Measurements from ENCODE around the gene CHCHD4. TPM values are rescaled to one million over a fixed set of nuclear protein-coding genes. Genes with fewer than 3 reads are reported as not detected.
"Not testable (repeated sequence)": the region's sequence is repeated elsewhere in the genome, so short reads cannot be mapped to it uniquely, and the experiment has no call there.

CHCHD4 gene
- total RNA-seq, 1 experiment from 2014 or later, result 26.1 TPM

DNA sequence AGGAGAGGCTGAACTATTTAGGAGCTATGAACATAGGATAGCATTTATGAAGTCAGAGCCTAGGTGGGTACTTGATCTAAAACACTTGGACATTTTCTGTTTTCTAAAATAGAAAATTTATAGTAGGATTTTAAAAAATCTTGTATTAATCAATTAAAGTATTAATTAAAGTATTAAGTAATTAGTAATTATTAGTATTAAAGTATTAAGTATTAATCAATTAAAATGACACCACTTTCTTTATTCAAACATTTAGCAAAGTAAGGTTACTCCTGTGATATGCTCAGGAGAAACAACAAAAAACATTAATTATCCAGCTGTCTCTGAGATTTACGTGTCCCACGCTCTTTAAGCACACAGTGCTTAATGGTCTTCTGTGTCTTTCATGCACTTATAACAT lies 32.2 kb downstream of the CHCHD4 start:
- in situ Hi-C loops (cut with HindIII; ENCODE audit: low sequenced_read_pairs), result no loop called here
- no peak for DNase-seq (ENCODE audit: low spot score)

DNA sequence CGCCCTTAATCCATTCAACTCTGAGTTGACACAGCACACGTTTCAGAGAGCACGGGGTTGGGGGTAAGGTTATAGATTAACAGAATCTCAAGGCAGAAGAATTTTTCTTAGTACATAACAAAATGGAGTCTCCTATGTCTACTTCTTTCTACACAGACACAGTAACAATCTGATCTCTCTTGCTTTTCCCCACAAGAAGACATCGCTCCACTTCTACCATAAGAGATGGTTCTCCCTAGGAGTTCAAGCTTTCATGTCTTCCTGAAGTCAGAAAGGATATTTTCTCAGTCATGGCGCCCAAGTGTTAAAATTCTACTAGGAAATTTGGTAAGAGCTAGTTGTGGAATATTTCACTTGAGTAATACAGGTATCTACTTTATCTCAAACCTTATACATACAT lies 32.7 kb downstream of the CHCHD4 start:
- DNase-seq (ENCODE audit: low spot score); in situ Hi-C loops (cut with HindIII; ENCODE audit: low sequenced_read_pairs): not testable (repeated sequence)

DNA sequence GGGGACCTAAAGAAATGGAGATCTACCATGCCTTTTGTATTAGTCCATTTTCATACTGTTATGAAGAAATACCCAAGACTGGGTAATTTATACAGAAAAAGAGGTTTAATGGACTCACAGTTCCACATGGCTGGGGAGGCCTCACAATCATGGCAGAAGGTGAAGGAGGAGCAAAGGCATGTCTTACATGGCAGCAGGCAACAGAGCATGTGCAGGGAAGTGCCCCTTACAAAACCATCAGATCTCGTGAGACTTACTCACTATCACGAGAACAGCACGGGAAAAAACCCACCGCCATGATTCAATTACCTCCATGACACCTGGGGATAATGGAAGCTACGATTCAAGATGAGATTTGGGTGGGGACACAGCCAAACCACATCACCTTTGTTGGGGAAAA lies 37.2 kb downstream of the CHCHD4 start:
- in situ Hi-C loops (cut with HindIII; ENCODE audit: low sequenced_read_pairs); DNase-seq (ENCODE audit: low spot score): not testable (repeated sequence)

DNA sequence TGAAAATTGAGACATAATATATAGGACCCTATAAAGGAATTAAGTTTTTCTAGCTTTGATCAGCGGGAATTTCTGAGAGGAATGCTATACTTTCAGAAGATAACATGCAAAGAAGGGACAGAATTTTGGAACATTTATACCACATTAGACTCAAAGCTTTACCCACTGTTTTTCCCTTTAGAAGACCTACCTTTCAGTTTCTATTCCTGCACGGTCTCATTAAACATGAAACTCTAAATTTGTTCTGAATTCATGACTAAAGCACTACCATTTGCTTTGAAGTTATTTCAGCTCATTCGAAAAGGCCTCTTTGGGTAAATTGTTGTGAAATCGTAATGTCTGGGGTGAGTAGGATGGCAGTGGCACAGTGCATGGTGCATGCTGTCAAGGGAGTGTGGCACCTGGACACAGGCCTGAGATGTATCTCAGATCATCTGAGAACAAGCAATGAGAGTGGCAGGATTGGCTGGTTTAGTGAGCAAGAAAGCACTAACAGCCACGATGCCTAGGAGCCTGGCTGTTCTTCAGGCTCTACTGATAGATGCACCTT lies 42.5 kb downstream of the CHCHD4 start:
- no peak for DNase-seq (ENCODE audit: low spot score)
- in situ Hi-C loops (cut with HindIII; ENCODE audit: low sequenced_read_pairs), result no loop called here

DNA sequence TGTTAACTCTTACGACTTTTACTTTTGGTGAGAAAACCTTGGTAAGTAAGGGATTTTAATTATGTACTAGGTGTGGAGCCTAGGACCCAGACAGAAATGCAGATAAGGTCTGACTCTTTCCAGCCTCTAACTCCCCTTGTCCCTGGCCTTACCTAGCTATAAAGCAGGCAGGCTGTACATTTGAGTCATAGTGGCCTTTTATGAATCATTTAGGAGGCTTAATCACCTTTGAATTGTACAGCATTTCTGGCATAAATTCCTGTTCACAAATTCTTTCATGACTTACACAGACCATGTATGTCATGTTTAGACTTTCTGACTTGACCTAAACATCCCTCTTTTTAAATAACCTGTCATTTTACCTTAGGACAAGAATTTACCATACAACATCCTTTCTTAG lies 47.4 kb downstream of the CHCHD4 start:
- in situ Hi-C loops (cut with HindIII; ENCODE audit: low sequenced_read_pairs), result no loop called here
- no peak for DNase-seq (ENCODE audit: low spot score)

DNA sequence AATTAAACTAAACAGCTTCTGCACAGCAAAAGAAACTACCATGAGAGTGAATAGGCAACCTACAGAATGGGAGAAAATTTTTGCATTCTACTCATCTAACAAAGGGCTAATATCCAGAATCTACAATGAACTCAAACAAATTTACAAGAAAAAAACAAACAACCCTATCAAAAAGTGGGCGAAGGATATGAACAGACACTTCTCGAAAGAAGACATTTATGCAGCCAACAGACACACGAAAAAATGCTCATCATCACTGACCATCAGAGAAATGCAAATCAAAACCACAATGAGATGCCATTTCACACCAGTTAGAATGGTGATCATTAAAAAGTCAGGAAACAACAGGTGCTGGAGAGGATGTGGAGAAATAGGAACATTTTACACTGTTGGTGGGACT lies 49.4 kb downstream of the CHCHD4 start:
- in situ Hi-C loops (cut with HindIII; ENCODE audit: low sequenced_read_pairs); DNase-seq (ENCODE audit: low spot score): not testable (repeated sequence)

DNA sequence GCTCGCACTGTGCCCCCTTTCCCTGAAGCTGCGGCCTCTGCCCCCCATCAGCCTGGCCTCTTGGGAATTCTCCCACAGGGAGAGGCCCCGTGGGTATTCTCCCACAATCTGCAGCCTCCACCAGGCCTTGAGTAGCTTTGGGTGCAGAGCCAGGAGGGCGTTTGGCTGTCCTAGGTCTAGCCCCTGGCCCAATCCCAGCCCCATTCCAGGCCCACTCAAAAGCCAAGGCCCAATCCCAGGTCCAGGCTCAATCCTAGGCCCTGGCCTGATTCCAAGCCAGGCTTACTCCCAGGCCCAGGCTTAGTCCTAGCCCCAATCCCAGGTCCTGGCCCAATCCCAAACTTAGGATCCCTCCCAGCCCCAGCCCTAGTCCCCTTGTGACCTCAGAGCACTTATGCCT lies 59.8 kb downstream of the CHCHD4 start:
- DNase-seq (ENCODE audit: low spot score), result no peak
- in situ Hi-C loops (cut with HindIII; ENCODE audit: low sequenced_read_pairs), result no loop called here

DNA sequence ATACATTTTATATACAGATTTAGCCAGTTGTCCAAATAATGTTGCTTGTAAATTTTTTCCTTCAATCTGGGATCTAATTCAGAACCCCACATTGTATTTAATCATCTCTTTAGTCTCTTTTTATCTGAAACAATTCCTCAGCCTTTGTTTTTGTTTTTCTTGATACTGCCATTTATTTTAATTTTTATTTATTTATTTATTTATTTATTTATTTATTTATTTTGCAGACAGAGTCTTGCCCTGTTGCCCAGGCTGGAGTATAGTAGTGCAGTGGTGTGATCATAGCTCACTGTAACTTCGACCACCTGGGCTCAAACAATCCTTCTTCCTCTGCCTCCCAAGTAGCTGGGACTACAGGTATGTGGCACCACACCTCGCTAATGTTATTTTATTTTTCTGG lies 61.5 kb downstream of the CHCHD4 start:
- in situ Hi-C loops (cut with HindIII; ENCODE audit: low sequenced_read_pairs), result no loop called here
- DNase-seq (ENCODE audit: low spot score), result no peak

Other genes with a start within 250 kb of the CHCHD4 start
- gene WNT7A, start 244.8 kb downstream of the CHCHD4 start, total RNA-seq (2014; rRNA removed; shearing (Covaris generic)), result not detected in 2 replicates
- gene TMEM43, start 182 bp upstream of the CHCHD4 start, total RNA-seq (2014; rRNA removed; shearing (Covaris generic)), result 38.6 and 52.1 TPM in 2 replicates
- 41.6 and 52.2 TPM in 2 replicates for gene XPC, start 53.7 kb upstream of the CHCHD4 start, total RNA-seq (2014; rRNA removed; shearing (Covaris generic))
- gene LSM3, start 53.9 kb upstream of the CHCHD4 start, total RNA-seq (2014; rRNA removed; shearing (Covaris generic)), result 25.2 and 33.1 TPM in 2 replicates

Data from G401 (cell line).